Calu3 (cell line): ENCODE measurements around the gene SLC27A4. TPM values are rescaled to one million over a fixed set of nuclear protein-coding genes. Genes with fewer than 3 reads are reported as not detected.

Experiments used
- BruUV-seq: library from RNA; stranded (reverse); fragments of 400-500 nt; replicated peaks from 2 replicates; lab custom pipeline; 2021; lab: Mats Ljungman, UMichigan
- CTCF ChIA-PET: fragments of 300-600 bp; sonication (Branson Sonifier 250); formaldehyde crosslinking; loops from one replicate; lab custom pipeline; 2022; ENCODE audit warnings: antibody characterized with exemption; lab: Charles Lee
- DNase-seq: peaks from one replicate; pipeline ENCODE4 v3.0.0; 2022
- H3K27ac Mint-ChIP-seq: one replicate; pipeline ENCODE4 v1.8.0; 2022; ENCODE audit warnings: mixed read lengths; ENCODE audit not compliant: unreplicated experiment
- H3K27me3 Mint-ChIP-seq: one replicate; pipeline ENCODE4 v1.8.0; 2022; ENCODE audit warnings: mixed read lengths; ENCODE audit not compliant: unreplicated experiment
- H3K36me3 Mint-ChIP-seq: one replicate; pipeline ENCODE4 v1.8.0; 2022; ENCODE audit warnings: mild to moderate bottlenecking, moderate library complexity, mixed read lengths; ENCODE audit not compliant: insufficient read depth, unreplicated experiment
- H3K4me1 Mint-ChIP-seq: one replicate; pipeline ENCODE4 v1.8.0; 2022; ENCODE audit warnings: mild to moderate bottlenecking, low read depth, mixed read lengths; ENCODE audit not compliant: unreplicated experiment
- H3K4me3 Mint-ChIP-seq: one replicate; pipeline ENCODE4 v1.8.0; 2022; ENCODE audit warnings: mild to moderate bottlenecking, low read depth, moderate library complexity, mixed read lengths; ENCODE audit not compliant: unreplicated experiment
- H3K9me3 Mint-ChIP-seq: one replicate; pipeline ENCODE4 v1.8.0; 2022; ENCODE audit warnings: low read depth, mixed read lengths; ENCODE audit not compliant: unreplicated experiment
- intact Hi-C: fragments of 100-400 bp; cut with micrococcal nuclease; formaldehyde crosslinking; loops from one replicate; pipeline ENCODE4 v1.10.0; 2022; ENCODE audit not compliant: unreplicated experiment
- total RNA-seq: library from RNA; stranded (reverse); gene quantifications from 2 replicates; pipeline ENCODE4 v1.2.3, GENCODE V29; 2022
- TF ChIP-seq, protein P1 (sequence below): fragments of 200-600 bp; IDR thresholded peaks from one replicate; pipeline ENCODE4 v1.8.0; 2022; ENCODE audit warnings: antibody characterized with exemption; ENCODE audit not compliant: unreplicated experiment

The SLC27A4 gene
- total RNA-seq, 1 experiment from 2014 or later, result 13.8 TPM

GRCh38 chr9:128396970-128397613 lies 56.8 kb downstream of the SLC27A4 start:
- peaks cover 6% of the 10 kb centered on the region for H3K36me3 Mint-ChIP-seq
- TF ChIP-seq, protein P1, sequence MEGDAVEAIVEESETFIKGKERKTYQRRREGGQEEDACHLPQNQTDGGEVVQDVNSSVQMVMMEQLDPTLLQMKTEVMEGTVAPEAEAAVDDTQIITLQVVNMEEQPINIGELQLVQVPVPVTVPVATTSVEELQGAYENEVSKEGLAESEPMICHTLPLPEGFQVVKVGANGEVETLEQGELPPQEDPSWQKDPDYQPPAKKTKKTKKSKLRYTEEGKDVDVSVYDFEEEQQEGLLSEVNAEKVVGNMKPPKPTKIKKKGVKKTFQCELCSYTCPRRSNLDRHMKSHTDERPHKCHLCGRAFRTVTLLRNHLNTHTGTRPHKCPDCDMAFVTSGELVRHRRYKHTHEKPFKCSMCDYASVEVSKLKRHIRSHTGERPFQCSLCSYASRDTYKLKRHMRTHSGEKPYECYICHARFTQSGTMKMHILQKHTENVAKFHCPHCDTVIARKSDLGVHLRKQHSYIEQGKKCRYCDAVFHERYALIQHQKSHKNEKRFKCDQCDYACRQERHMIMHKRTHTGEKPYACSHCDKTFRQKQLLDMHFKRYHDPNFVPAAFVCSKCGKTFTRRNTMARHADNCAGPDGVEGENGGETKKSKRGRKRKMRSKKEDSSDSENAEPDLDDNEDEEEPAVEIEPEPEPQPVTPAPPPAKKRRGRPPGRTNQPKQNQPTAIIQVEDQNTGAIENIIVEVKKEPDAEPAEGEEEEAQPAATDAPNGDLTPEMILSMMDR, result no peak
- intact Hi-C loops, result no loop called here
- no peak overlapping the region for H3K27ac Mint-ChIP-seq
- BruUV-seq, result no TSS peak
- no peaks in the 10 kb centered on the region for H3K9me3 Mint-ChIP-seq
- H3K4me3 Mint-ChIP-seq, result no peak overlapping the region
- H3K27me3 Mint-ChIP-seq, result peaks cover 27% of the 10 kb centered on the region
- no peak for DNase-seq
- H3K4me1 Mint-ChIP-seq, result peaks cover 13% of the 10 kb centered on the region
- CTCF ChIA-PET, result interaction anchor here (0.7 kb wide), 1 partner anchor 30 kb away, joined by 6 read pairs; no protein-coding TSS in a partner anchor

DNA sequence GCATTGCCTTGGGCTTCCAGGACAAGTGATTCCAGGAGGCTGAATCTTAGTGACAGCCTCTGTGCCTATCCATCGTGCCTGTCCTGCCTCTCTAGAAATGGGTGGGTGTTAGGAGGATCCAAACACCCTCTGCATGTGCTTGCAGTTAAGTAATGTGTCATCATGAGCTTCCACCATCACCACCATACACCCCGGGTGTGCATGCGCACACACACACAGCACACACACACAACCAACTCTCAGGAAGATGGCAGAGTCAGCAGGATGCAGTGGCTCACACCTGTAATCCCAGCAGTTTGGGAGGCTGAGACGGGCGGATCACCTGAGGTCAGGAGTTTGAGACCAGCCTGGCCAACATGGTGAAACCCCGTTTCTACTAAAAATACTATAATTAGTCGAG lies 57.5 kb downstream of the SLC27A4 start:
- H3K27me3 Mint-ChIP-seq, result peaks cover 27% of the 10 kb centered on the region
- no peaks in the 10 kb centered on the region for H3K9me3 Mint-ChIP-seq
- H3K36me3 Mint-ChIP-seq, result peaks cover 6% of the 10 kb centered on the region
- no peak overlapping the region for H3K27ac Mint-ChIP-seq
- CTCF ChIA-PET, result interaction anchor here (0.7 kb wide), 1 partner anchor 36 kb away, joined by 3 read pairs; no protein-coding TSS in a partner anchor
- H3K4me3 Mint-ChIP-seq, result no peak overlapping the region
- no TSS peak for BruUV-seq
- TF ChIP-seq, protein P1, result no peak
- H3K4me1 Mint-ChIP-seq, result peaks cover 13% of the 10 kb centered on the region
- DNase-seq, result no peak
- intact Hi-C loops, result no loop called here

DNA sequence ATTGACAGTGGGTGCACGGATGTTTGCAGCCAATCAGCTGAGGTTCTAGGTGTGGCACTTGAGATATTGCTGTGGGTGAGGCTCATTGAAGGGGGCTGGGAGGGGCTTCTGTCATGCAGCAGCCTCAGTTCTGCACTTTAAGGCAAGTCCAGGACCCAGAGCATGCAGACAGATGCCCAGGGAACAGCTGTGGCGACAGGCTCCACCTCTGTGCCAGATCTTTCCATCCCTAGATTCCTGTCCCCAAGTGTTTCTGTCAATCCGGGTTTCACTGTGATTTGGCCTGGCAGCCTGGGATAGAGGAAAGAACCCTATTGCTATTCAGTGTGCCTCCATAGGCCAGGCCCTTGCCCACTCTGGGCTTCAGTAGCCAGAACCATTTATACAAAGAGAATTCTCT lies 59.5 kb downstream of the SLC27A4 start:
- Mint-ChIP-seq H3K4me1 (peaks cover 13% of the 10 kb centered on the region), H3K36me3 (no peaks in the 10 kb centered on the region), H3K4me3 (no peak overlapping the region), H3K27ac (no peak overlapping the region), H3K9me3 (no peaks in the 10 kb centered on the region), H3K27me3 (peaks cover 27% of the 10 kb centered on the region)
- CTCF ChIA-PET, result no interaction called here
- BruUV-seq, result no TSS peak
- TF ChIP-seq, protein P1, result no peak
- DNase-seq, result no peak
- intact Hi-C loops, result no loop called here

GRCh38 chr9:128404560-128404959 lies 64.2 kb downstream of the SLC27A4 start:
- Mint-ChIP-seq H3K4me3 (no peak overlapping the region), H3K9me3 (no peaks in the 10 kb centered on the region)
- TF ChIP-seq, protein P1, result no peak

More at GRCh38 chr9:128404560-128404959, 64.2 kb downstream of the SLC27A4 start:
- no peaks in the 10 kb centered on the region for H3K4me1 Mint-ChIP-seq
- CTCF ChIA-PET, result no interaction called here
- no TSS peak for BruUV-seq
- no peak overlapping the region for H3K27ac Mint-ChIP-seq
- intact Hi-C loops, result no loop called here
- H3K27me3 Mint-ChIP-seq, result peaks cover 7% of the 10 kb centered on the region
- no peak for DNase-seq
- no peaks in the 10 kb centered on the region for H3K36me3 Mint-ChIP-seq
